HG03575 (cell line): ENCODE measurements around the gene CFAP61.

Source experiments
- ATAC-seq: cut with Tn5 transposase; IDR thresholded peaks from one replicate; pipeline ENCODE4 v1.9.1; 2021; ENCODE audit not compliant: unreplicated experiment, insufficient number of reproducible peaks, low FRiP score; ENCODE audit errors: extremely low read depth

The CFAP61 gene

DNA sequence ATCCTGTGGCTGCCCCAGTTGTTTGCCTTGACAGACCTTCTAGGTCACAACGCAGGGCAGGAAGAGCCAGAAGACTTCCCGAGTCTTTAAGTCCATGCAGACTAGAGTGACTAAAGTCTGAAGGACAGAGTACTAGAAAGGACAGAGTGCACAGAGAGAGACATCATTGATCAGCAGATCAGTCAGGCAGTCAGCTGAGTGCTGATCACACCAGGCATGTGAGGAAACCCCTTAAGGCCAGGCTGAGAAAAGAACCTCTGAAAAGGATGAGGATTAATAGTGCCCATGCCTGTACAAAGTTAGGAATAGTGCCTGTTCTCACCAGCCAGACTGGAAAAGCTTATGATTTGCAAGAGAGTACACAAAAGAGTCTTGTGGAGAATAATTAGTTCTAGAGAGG, 91.3 kb downstream of the CFAP61 start:
- ATAC-seq, result no peak

- ATAC-seq, result no peak
These were observed 96.4 kb downstream of the CFAP61 start for GRCh38 chr20:20148779-20149178.

DNA sequence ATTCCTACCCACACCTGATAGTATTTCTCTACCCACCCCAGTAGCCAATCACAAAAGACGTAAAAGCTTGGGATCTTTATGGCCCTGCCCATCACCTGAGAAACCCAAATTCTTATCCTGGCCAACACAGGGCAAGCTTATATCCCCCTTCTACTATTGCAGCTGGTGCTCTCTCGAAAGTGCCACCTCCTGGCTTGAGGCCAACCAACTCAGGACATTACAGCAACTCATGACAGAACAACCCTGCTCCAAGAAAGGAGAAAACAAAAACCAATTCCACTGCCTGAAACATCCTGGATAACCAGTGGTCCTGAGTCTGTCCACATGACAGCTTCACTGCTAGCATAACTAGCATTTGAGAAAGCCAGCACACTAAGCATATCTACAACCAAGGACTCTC, 97.9 kb downstream of the CFAP61 start:
- no peak for ATAC-seq

GRCh38 chr20:20160520-20160919, 108.2 kb downstream of the CFAP61 start:
- no peak for ATAC-seq

- no peak for ATAC-seq
These were observed 109.3 kb downstream of the CFAP61 start for GRCh38 chr20:20161611-20162010.

GRCh38 chr20:20167698-20168097, 115.4 kb downstream of the CFAP61 start:
- ATAC-seq, result no peak

GRCh38 chr20:20173254-20173653, 120.9 kb downstream of the CFAP61 start:
- no peak for ATAC-seq

DNA sequence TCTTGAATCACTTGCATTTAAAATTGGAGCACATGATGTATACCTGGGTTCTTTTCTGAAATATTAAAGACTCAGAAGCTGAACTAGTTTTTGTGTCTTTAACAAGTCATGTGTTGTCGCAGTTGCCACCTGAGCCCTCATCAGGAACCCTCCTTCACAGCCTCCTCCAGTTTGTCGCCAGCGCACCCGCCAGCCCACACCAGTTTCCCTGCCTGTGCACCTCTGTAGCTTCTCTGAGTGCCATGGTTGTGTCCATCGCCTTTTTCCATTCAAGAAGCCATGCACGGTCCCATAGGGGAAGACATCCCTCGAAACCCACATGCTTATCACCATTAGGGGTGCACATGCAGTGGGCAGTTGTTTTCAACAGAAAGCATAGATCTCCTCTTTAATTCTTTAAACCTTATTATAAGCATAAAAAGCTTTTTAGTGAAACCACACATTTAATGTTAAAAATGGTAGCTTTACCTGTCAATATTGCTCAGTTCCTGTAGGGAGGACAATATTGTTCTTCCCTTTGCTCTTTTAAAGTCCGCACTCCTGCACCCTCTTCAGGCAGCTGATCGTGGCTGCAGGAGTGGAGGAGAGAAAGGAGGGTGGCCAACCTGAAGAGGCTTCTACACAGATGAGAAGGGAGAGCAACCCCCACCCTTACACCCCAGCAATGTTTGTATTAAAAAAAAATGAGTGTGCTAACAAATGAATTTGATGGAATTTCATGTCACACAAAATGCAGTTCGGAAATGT, 121.9 kb downstream of the CFAP61 start:
- no peak for ATAC-seq

GRCh38 chr20:20181322-20181721, 129.0 kb downstream of the CFAP61 start:
- ATAC-seq, result no peak

- ATAC-seq, result no peak
These were observed 131.8 kb downstream of the CFAP61 start for GRCh38 chr20:20184149-20184548.

- ATAC-seq, result no peak
These were observed 132.4 kb downstream of the CFAP61 start for GRCh38 chr20:20184706-20185105.

GRCh38 chr20:20188647-20189046, 136.3 kb downstream of the CFAP61 start:
- ATAC-seq, result no peak

GRCh38 chr20:20192366-20192765, 140.0 kb downstream of the CFAP61 start:
- ATAC-seq, result no peak

- no peak for ATAC-seq
These were observed 142.8 kb downstream of the CFAP61 start for GRCh38 chr20:20195021-20195705.

DNA sequence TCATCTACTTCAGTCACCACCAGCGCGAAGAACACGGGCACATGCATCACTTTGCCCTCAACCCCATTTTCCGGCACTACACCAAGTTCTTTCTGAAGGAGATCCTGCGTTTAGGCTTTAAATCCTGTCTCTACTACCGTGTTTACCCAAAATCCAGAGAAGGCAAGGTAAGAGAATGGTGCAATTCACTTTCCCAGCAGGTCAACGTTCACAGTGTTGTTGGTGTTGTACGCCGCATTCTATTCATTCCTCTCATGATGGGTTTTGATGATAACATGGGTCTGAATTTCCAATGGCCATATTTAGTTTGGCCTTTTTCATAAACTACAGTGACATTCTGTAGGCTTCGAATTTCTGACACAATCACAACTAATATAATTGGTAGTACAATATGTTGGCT, 144.3 kb downstream of the CFAP61 start:
- ATAC-seq, result no peak

DNA sequence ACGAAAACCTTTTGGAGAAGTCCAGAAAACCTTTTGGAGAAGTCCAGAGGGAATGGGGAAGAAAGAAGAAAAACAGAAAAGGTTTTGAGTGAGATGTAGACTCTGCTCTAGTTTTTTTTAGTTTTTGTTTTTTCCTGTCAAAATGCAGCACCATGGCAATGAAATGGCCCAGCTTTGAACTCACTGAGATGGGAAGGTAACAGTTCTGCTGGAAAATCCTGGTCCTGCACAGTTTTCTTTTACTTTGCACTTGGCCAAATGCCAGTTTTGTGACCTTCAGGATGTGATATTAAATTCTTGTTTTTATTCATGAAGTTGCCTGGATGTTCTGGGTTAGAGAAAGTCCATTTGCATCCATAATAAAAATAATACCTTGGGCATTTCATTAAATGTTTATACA, 145.7 kb downstream of the CFAP61 start:
- no peak for ATAC-seq

- no peak for ATAC-seq
These were observed 147.2 kb downstream of the CFAP61 start for GRCh38 chr20:20199361-20200160.

- no peak for ATAC-seq
These were observed 148.8 kb downstream of the CFAP61 start for GRCh38 chr20:20201124-20201523.

- no peak for ATAC-seq
These were observed 149.3 kb downstream of the CFAP61 start for GRCh38 chr20:20201639-20202038.

DNA sequence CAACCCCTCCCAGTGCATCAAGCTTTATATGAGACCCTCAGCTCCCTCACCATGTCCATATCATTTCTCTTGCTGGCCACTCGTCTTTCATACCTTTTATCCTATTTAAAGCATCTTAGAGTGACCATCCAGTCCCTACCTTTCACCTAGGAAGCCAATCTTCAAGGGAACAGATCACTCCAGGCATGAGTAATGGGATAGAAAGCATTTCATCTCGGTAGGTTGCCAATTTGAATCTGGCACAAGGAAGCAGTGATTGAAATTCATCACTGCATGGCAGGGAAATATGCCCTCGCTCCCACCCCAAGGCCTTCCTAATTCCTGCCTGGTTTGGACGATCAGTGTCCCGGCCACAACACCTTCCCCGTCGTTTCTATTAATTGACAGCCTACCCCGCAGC, 150.4 kb downstream of the CFAP61 start:
- no peak for ATAC-seq
